B cell (primary cell): ENCODE measurements around the gene AMH. TPM values are rescaled to one million over a fixed set of nuclear protein-coding genes. Genes with fewer than 3 reads are reported as not detected.
A peak's percentile ranks its signal among the peaks of the same experiment; 100 is the strongest.

Experiments
- ATAC-seq: fragments of 200-7000 bp; cut with Tn5 transposase; one replicate; pipeline ENCODE4 v1.10.0; 2021; ENCODE audit warnings: low read depth, mild to moderate bottlenecking, moderate number of reproducible peaks, moderate library complexity
- CTCF ChIA-PET: fragments of 350-600 bp; sonication (Branson Sonifier 250); formaldehyde crosslinking; loops from one replicate; lab custom pipeline; 2021; ENCODE audit warnings: antibody characterized with exemption, inconsistent platforms; lab: Charles Lee
- POLR2A ChIA-PET: fragments of 350-600 bp; sonication (Branson Sonifier 250); formaldehyde crosslinking; loops from one replicate; lab custom pipeline; 2021; ENCODE audit warnings: antibody characterized with exemption; lab: Charles Lee
- DNase-seq: peaks from one replicate; pipeline ENCODE4 v3.0.0; 2013
- H2AFZ ChIP-seq: 2 replicates; pipeline ENCODE4 v1.6.1; 2012; ENCODE audit warnings: mild to moderate bottlenecking, low read depth, low read length; ENCODE audit not compliant: insufficient read depth, poor library complexity, severe bottlenecking
- H3K27ac ChIP-seq, 2 donors: 1 replicate in 1 of 2; 2 replicates in 1 of 2; pipeline ENCODE4 v1.5.1; 2012 to 2013; ENCODE audit warnings: low read length in 2 of 2, mild to moderate bottlenecking in 2 of 2, moderate library complexity in 1 of 2
- H3K27me3 ChIP-seq, 4 experiments: fragments of 200-600 bp in 1 of 4; sonication (generic) in 1 of 4; replicated peaks in 1 of 4; 1 replicate in 2 of 4; 2 replicates in 2 of 4; pipeline versions ENCODE4 v1.6.1 to v1.7.0; 2013 to 2016; ENCODE audit warnings: low read length in 3 of 4, mild to moderate bottlenecking in 2 of 4, mixed read lengths in 1 of 4, moderate library complexity in 1 of 4; ENCODE audit not compliant: insufficient read depth in 4 of 4, control insufficient read depth in 3 of 4; ENCODE audit errors: control extremely low read depth in 1 of 4
- H3K36me3 ChIP-seq, 2 experiments: replicated peaks in 1 of 2; 1 replicate in 1 of 2; 2 replicates in 1 of 2; pipeline versions ENCODE4 v1.6.1 to v1.7.1; 2013; ENCODE audit warnings: low read length in 1 of 2; ENCODE audit not compliant: insufficient read depth in 2 of 2, control insufficient read depth in 1 of 2; ENCODE audit errors: control extremely low read depth in 1 of 2, extremely low read depth in 1 of 2
- H3K4me1 ChIP-seq, 2 donors: fragments of 200-600 bp in 1 of 2; sonication (generic) in 1 of 2; 1 replicate in 1 of 2; 2 replicates in 1 of 2; pipeline versions ENCODE4 v1.5.1 to v1.6.1; 2013 to 2017; ENCODE audit warnings: low read length in 2 of 2; ENCODE audit not compliant: control insufficient read depth in 2 of 2, insufficient read depth in 2 of 2
- H3K4me2 ChIP-seq: replicated peaks from 2 replicates; pipeline ENCODE3; 2012; ENCODE audit warnings: mild to moderate bottlenecking, low read depth, low read length; ENCODE audit not compliant: poor library complexity, severe bottlenecking
- H3K4me3 ChIP-seq, 5 experiments: fragments of 200-600 bp in 1 of 5; sonication (generic) in 1 of 5; 1 replicate in 3 of 5; 2 replicates in 2 of 5; pipeline versions ENCODE4 v1.5.1 to v1.7.0; 2011 to 2016; ENCODE audit warnings: low read length in 4 of 5, mild to moderate bottlenecking in 4 of 5, low read depth in 2 of 5, control low read depth in 1 of 5, moderate library complexity in 1 of 5; ENCODE audit not compliant: insufficient read depth in 1 of 5; ENCODE audit errors: control extremely low read depth in 1 of 5, extremely low read depth in 1 of 5
- H3K79me2 ChIP-seq: fragments of 200-600 bp; sonication (generic); one replicate; pipeline ENCODE4 v1.6.0; 2016; ENCODE audit warnings: low read length; ENCODE audit not compliant: control insufficient read depth, insufficient read depth
- H3K9ac ChIP-seq: fragments of 200-600 bp; sonication (generic); 2 replicates; pipeline ENCODE4 v1.6.1; 2017; ENCODE audit warnings: mild to moderate bottlenecking, low read length, moderate library complexity
- H3K9me3 ChIP-seq, 3 donors: one replicate each; pipeline versions ENCODE4 v1.6.1 to v1.7.1; 2013; ENCODE audit warnings: low read length in 2 of 3; ENCODE audit not compliant: control insufficient read depth in 2 of 3, insufficient read depth in 1 of 3; ENCODE audit errors: control extremely low read depth in 1 of 3
- H4K20me1 ChIP-seq: 2 replicates; pipeline ENCODE4 v1.6.0; 2012; ENCODE audit warnings: mild to moderate bottlenecking, low read length; ENCODE audit not compliant: insufficient read depth, control insufficient read depth, poor library complexity, severe bottlenecking
- H3K27ac Mint-ChIP-seq: one replicate; pipeline ENCODE4 v1.8.0; 2021; ENCODE audit warnings: mixed read lengths
- H3K27me3 Mint-ChIP-seq: one replicate; pipeline ENCODE4 v1.8.0; 2021; ENCODE audit warnings: mixed read lengths
- H3K4me1 Mint-ChIP-seq: one replicate; pipeline ENCODE4 v1.8.0; 2021; ENCODE audit warnings: mixed read lengths
- H3K4me3 Mint-ChIP-seq: one replicate; pipeline ENCODE4 v1.8.0; 2021; ENCODE audit warnings: mixed read lengths
- H3K9me3 Mint-ChIP-seq: one replicate; pipeline ENCODE4 v1.8.0; 2022; ENCODE audit warnings: mixed read lengths; ENCODE audit not compliant: insufficient read depth
- CTCF ChIP-seq: fragments of 200-600 bp; IDR thresholded peaks from one replicate; pipeline ENCODE4 v1.8.0; 2022; ENCODE audit warnings: antibody characterized with exemption, mild to moderate bottlenecking
- EZH2 ChIP-seq: IDR thresholded peaks from 2 replicates; pipeline ENCODE4 v1.6.1; 2012; ENCODE audit warnings: borderline replicate concordance, low read depth, mild to moderate bottlenecking, moderate library complexity, low read length; ENCODE audit not compliant: insufficient read depth, poor library complexity, severe bottlenecking
- WGBS: methylation state at CpG from one replicate; pipeline ENCODE4 v1.1.5; 2013; ENCODE audit warnings: missing lambda C conversion rate; ENCODE audit not compliant: insufficient coverage; 5-methylcytosine and 5-hydroxymethylcytosine counted together
- intact Hi-C: fragments of 100-400 bp; cut with micrococcal nuclease; formaldehyde crosslinking; loops from one replicate; pipeline ENCODE4 v1.10.0; 2022
- polyA plus RNA-seq: library from polyadenylated mRNA; depleted of rRNA; stranded (reverse); fragments of >200 nt; gene quantifications from 2 replicates; pipeline ENCODE4 v1.2.3, GENCODE V29; 2012
- total RNA-seq, 2 donors: library from RNA; stranded (reverse); fragments of 120-200 nt in 1 of 2; gene quantifications; 1 replicate in 1 of 2; 2 replicates in 1 of 2; pipeline versions ENCODE4 v1.2.3 to v1.2.4, GENCODE V29; 2013 to 2022

The AMH gene
- total and polyA plus RNA-seq, 2 donors (not counting 1 experiment from before 2014, with no cell fraction given) = 1.5 to 4.5 TPM

GRCh38 chr19:2270423-2271233 is 21.5 kb downstream of the AMH start:
- POLR2A ChIA-PET = interaction anchor here (0.5 to 10.8 kb wide), 15 partner anchors 9 to 354 kb away, joined by 3 to 134 read pairs (median 4); partner anchors contain the start of genes GADD45B, JSRP1, PLEKHJ1 and SF3A2
- Histone ChIP-seq H3K9ac (peak overlapping the region; percentile 99), H3K36me3 (peaks cover 0 to 35% of the 10 kb centered on the region in 2 experiments), H3K4me1 (peaks cover 54 to 63% of the 10 kb centered on the region in 2 donors), H3K9me3 (no peaks in the 10 kb centered on the region), H4K20me1 (peaks cover 63% of the 10 kb centered on the region), H3K79me2 (peaks cover 76% of the 10 kb centered on the region), H3K4me3 (peak overlapping the region; percentile 73 to 100 (median 99)), H2AFZ (no peak overlapping the region), H3K27ac (peak overlapping the region; percentile 79 to 94), H3K4me2 (peak overlapping the region; percentile 99), H3K27me3 (no peaks in the 10 kb centered on the region)
- WGBS = under 1% methylated on average over 88 of the region's 88 CpGs
- TF ChIP-seq CTCF = no peak
- no peak for TF ChIP-seq EZH2
- intact Hi-C loops = loop anchor here (10.0 kb wide), 1 partner anchor 204 kb away; the partner anchor contains the start of gene GADD45B
- DNase-seq (peak; percentile 90), ATAC-seq (peak; percentile 31)
- CTCF ChIA-PET = interaction anchor here (0.6 to 7.5 kb wide), 10 partner anchors 11 to 99 kb away, joined by 3 to 66 read pairs (median 8); partner anchors contain the start of gene JSRP1
- Mint-ChIP-seq H3K4me1 (peaks cover 57% of the 10 kb centered on the region), H3K4me3 (peak overlapping the region; percentile 89), H3K9me3 (no peaks in the 10 kb centered on the region), H3K27me3 (no peaks in the 10 kb centered on the region), H3K27ac (peak overlapping the region; percentile 97)
